Activated T-cell treated with anti-CD3 and anti-CD28 coated beads for 48 hours (primary cell): ENCODE results near the gene FBXL5.

Experiments used
- DNase-seq: peaks from one replicate; pipeline ENCODE4 v3.0.0-alpha.2; 2020; ENCODE audit warnings: low read depth

Gene FBXL5

GRCh38 chr4:15655223-15656037 is at the start of gene FBXL5:
Gene FBXL5 (minus strand): TSS chr4:15655357. CDS start chr4:15655287, 70 bp downstream.
- DNase-seq, result peak; percentile 87

DNA sequence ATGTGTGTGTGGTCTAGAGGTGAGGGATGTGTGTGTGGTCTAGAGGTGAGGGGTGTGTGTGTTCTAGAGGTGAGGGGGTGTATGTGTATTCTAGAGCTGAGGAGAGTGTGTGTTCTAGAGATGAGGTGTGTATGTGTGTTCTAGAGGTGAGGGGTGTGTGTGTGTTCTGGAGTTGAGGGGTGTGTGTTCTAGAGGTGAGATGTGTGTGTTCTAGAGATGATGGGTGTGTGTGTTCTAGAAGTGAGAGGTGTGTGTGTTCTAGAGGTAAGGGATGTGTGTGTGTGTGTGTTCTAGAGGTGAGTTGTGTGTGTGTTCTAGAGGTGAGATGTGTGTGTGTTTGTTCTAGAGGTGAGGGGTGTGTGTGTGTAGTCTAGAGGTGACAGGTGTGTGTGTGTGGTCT is 49.0 kb upstream of the FBXL5 start:
- no peak for DNase-seq

DNA sequence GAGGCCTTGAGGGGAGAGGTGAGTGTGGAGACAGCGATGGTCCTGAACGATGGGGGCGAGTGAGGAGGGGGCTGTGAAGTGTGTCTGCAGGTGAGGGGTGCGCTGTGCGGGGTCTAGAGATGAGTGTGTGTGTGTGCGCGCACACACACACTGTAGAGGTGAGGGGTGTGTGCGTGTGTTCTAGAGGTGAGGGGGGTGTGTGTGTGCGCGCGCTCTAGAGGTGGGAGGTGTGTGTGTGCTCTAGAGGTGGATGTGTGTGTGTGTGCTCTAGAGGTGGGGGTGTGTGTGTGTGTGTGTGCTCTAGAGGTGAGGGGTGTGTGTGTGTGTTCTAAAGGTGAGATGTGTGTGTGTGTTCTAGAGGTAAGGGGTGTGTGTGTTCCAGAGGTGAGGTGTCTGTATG is 48.3 kb upstream of the FBXL5 start:
- DNase-seq, result no peak

- peak; percentile 36 for DNase-seq
These were observed 47.8 kb upstream of the FBXL5 start, which contains the start of gene BST1 for GRCh38 chr4:15702941-15703403. Gene BST1 (plus strand): TSS chr4:15703065. CDS start chr4:15703145, 80 bp downstream.

- no peak for DNase-seq
These were observed 41.7 kb upstream of the FBXL5 start for GRCh38 chr4:15696866-15697265.

- DNase-seq, result no peak
These were observed 40.6 kb upstream of the FBXL5 start for GRCh38 chr4:15695729-15696128.

- no peak for DNase-seq
These were observed 40.1 kb upstream of the FBXL5 start for GRCh38 chr4:15695240-15695699.

GRCh38 chr4:15694431-15694830 is 39.3 kb upstream of the FBXL5 start:
- DNase-seq, result no peak

- DNase-seq, result no peak
These were observed 37.4 kb upstream of the FBXL5 start for GRCh38 chr4:15692602-15693001.

GRCh38 chr4:15691346-15692135 is 36.4 kb upstream of the FBXL5 start:
- no peak for DNase-seq

- no peak for DNase-seq
These were observed 35.1 kb upstream of the FBXL5 start for GRCh38 chr4:15690020-15690809.

DNA sequence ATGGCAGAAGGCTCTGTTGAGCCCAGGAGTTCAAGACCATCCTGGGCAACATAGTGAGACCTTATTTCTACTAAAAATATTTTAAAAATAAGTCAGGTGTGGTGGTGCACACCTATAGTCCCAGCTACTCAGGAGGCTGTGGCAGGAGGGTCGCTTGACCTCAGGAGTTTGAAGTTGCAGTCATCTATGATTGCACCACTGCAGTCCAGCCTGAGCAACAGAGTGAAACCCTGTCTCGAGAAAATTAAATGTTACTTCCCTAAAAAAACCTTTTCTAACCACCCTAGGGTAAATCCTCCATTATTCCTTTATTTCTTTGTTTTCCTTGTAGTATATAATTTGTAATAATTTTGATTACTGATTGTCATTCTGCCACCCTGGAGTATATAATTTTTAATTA is 34.4 kb upstream of the FBXL5 start:
- no peak for DNase-seq

- DNase-seq, result no peak
These were observed 32.9 kb upstream of the FBXL5 start for GRCh38 chr4:15688051-15688450.

DNA sequence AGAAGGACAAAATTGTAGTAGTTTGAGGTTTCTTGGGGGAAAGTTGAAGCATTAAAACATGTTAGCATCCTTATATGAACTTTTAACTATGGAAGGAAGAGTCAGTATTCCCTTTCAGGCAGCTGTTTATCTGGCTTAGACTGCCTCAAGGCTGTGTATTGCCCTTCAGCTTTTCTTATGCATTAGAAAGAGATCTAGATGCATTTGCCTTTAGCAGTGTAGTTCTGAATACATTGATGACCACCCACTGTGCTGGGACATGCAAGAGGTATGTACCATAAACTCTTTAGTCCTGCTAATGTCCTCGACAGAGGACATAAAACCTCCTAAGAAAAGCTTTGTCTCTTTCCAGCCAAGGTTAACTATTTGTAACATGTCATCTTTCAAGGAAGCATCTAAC is 29.3 kb upstream of the FBXL5 start:
- no peak for DNase-seq

- no peak for DNase-seq
These were observed 28.0 kb upstream of the FBXL5 start for GRCh38 chr4:15683143-15683495.

GRCh38 chr4:15682242-15683142 is 27.3 kb upstream of the FBXL5 start:
- DNase-seq, result no peak

DNA sequence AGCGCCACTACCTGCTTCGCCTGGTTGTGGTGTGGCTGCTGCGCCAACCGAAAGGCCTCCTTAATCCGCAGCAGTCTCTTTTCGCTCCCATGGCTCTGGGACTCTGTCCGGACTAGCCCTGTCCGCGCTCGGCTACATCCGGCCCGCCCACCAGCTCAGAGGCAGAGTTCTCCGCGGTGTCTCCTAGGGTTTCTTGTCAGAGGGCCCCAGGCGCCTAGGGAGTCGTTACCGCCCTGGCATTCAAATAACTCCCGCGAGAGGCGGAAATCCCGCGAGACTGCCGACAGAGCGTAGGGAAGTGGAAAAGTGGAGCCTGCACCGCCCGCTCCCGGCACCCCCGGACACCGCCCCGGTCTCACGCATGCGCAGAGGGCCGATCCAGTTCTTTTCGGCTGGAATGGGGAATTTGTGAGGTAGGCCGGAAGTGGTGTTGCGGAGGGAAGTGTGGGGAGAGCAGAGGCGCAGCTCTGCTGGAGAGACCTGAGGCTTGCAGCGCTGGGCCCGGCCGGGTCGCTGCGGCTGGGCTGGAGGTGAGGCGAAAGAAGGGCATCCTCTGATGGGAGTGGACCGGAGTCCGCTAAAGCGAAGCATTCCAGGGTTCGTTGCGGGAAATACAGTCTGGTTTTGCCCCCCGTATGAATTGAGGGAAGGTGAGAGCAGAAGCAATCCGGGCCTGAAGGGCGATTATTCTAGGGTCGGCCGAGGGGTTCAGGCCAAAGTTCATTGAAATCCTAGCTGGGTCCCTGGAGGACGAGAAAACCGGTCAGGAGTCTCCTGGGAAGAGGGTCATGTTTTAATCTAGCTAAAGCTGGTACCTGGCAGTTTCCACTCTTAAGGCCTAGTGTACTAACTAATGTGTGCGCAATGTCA is 26.4 kb upstream of the FBXL5 start, which contains the start of gene FAM200B:
TSS of gene FAM200B (plus strand) at position 456 of the 870 bp plus-strand sequence. CDS start 5,151 bp downstream, outside the sequence.
- DNase-seq, result peak; percentile 99

- no peak for DNase-seq
These were observed 25.9 kb upstream of the FBXL5 start for GRCh38 chr4:15681067-15681371.

DNA sequence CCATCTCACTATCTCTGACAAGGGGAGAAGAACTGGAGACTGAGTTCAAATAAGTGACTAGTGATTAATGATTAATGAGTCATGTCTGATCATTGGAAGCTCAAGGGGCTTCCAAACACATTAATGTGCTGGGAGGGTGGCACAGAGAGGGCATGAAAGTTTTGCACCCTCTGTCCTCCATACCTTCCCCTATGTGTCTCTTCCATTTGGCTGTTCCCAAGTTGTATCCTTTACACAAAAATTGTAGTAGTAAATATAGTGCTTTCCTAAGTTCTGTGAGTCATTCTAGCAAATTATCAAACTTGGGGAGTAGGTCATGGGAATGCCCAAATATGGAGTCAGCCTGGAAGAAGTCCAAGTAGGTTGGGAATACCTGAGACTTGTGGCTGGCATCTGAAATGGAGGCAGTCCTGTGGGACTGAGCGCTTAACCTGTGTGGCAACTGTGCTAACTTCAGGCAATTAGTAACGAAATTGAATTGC is 22.4 kb upstream of the FBXL5 start:
- no peak for DNase-seq

- DNase-seq, result no peak
These were observed 21.7 kb upstream of the FBXL5 start for GRCh38 chr4:15676899-15677298.
